ENCODE results near the gene ZNF385B.

DNA sequence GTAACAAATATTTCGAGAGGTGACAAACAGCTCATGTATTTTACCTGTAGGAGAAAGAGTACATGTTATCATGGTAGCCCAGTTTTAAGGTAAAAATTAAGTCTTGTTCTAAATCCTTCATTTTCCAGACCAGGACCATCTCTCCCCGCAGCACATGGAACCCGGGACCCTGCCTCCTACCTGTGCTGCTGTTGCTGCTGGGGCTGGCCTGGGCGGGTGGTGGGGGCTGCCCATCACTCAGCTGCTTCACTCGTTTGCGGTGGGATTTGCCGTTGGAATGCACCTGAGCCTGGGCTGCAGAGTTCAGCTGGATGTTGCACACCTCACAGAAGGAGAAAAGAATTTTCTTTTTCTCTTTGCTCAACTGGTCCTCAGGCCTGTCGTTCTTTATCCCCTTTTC lies 92.1 kb downstream of the ZNF385B start:
- TF ChIP-seq, protein P1, sequence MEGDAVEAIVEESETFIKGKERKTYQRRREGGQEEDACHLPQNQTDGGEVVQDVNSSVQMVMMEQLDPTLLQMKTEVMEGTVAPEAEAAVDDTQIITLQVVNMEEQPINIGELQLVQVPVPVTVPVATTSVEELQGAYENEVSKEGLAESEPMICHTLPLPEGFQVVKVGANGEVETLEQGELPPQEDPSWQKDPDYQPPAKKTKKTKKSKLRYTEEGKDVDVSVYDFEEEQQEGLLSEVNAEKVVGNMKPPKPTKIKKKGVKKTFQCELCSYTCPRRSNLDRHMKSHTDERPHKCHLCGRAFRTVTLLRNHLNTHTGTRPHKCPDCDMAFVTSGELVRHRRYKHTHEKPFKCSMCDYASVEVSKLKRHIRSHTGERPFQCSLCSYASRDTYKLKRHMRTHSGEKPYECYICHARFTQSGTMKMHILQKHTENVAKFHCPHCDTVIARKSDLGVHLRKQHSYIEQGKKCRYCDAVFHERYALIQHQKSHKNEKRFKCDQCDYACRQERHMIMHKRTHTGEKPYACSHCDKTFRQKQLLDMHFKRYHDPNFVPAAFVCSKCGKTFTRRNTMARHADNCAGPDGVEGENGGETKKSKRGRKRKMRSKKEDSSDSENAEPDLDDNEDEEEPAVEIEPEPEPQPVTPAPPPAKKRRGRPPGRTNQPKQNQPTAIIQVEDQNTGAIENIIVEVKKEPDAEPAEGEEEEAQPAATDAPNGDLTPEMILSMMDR (IDR thresholded peaks at IDR 0.05; ENCODE audit: low read depth, low read length, missing input control), result no peak
- TF ChIP-seq GABPA (IDR thresholded peaks at IDR 0.05 in 1 of 2, conservative IDR thresholded peaks at IDR 0.05 in 1 of 2) (no peak), YY1 (IDR thresholded peaks at IDR 0.05) (no peak), SP1 (IDR thresholded peaks at IDR 0.05) (no peak), TAF1 (conservative IDR thresholded peaks at IDR 0.05) (no peak), ZBTB33 (IDR thresholded peaks at IDR 0.05) (no peak), ATF3 (IDR thresholded peaks at IDR 0.05) (no peak), JUND (IDR thresholded peaks at IDR 0.05) (no peak), RAD21 (IDR thresholded peaks at IDR 0.05) (no peak), RXRA (IDR thresholded peaks at IDR 0.05) (no peak)
- TF ChIP-seq, protein P2, sequence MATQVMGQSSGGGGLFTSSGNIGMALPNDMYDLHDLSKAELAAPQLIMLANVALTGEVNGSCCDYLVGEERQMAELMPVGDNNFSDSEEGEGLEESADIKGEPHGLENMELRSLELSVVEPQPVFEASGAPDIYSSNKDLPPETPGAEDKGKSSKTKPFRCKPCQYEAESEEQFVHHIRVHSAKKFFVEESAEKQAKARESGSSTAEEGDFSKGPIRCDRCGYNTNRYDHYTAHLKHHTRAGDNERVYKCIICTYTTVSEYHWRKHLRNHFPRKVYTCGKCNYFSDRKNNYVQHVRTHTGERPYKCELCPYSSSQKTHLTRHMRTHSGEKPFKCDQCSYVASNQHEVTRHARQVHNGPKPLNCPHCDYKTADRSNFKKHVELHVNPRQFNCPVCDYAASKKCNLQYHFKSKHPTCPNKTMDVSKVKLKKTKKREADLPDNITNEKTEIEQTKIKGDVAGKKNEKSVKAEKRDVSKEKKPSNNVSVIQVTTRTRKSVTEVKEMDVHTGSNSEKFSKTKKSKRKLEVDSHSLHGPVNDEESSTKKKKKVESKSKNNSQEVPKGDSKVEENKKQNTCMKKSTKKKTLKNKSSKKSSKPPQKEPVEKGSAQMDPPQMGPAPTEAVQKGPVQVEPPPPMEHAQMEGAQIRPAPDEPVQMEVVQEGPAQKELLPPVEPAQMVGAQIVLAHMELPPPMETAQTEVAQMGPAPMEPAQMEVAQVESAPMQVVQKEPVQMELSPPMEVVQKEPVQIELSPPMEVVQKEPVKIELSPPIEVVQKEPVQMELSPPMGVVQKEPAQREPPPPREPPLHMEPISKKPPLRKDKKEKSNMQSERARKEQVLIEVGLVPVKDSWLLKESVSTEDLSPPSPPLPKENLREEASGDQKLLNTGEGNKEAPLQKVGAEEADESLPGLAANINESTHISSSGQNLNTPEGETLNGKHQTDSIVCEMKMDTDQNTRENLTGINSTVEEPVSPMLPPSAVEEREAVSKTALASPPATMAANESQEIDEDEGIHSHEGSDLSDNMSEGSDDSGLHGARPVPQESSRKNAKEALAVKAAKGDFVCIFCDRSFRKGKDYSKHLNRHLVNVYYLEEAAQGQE (IDR thresholded peaks at IDR 0.05), result no peak
- TF ChIP-seq, protein P3, sequence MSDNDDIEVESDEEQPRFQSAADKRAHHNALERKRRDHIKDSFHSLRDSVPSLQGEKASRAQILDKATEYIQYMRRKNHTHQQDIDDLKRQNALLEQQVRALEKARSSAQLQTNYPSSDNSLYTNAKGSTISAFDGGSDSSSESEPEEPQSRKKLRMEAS (IDR thresholded peaks at IDR 0.05), result no peak
